ENCODE results near the gene KDM4B. TPM values are rescaled to one million over a fixed set of nuclear protein-coding genes. Genes with fewer than 3 reads are reported as not detected.
A peak's percentile ranks its signal among the peaks of the same experiment; 100 is the strongest.
"Not testable (repeated sequence)": the region's sequence is repeated elsewhere in the genome, so short reads cannot be mapped to it uniquely, and the experiment has no call there.

KDM4B gene
- polyA plus RNA-seq, 10 donors = 15.4 to 20.2 (median 18.5) TPM

- DNase-seq = no peak
Observed at GRCh38 chr19:5147074-5147977, 178.4 kb downstream of the KDM4B start.

GRCh38 chr19:5147978-5148793 is 179.3 kb downstream of the KDM4B start:
- peak in 1 of 3 donors; percentile 50 for DNase-seq

- no peak for DNase-seq
Observed at GRCh38 chr19:5148794-5149190, 179.9 kb downstream of the KDM4B start.

- no peak for DNase-seq
Observed at GRCh38 chr19:5149508-5149907, 180.6 kb downstream of the KDM4B start.

DNA sequence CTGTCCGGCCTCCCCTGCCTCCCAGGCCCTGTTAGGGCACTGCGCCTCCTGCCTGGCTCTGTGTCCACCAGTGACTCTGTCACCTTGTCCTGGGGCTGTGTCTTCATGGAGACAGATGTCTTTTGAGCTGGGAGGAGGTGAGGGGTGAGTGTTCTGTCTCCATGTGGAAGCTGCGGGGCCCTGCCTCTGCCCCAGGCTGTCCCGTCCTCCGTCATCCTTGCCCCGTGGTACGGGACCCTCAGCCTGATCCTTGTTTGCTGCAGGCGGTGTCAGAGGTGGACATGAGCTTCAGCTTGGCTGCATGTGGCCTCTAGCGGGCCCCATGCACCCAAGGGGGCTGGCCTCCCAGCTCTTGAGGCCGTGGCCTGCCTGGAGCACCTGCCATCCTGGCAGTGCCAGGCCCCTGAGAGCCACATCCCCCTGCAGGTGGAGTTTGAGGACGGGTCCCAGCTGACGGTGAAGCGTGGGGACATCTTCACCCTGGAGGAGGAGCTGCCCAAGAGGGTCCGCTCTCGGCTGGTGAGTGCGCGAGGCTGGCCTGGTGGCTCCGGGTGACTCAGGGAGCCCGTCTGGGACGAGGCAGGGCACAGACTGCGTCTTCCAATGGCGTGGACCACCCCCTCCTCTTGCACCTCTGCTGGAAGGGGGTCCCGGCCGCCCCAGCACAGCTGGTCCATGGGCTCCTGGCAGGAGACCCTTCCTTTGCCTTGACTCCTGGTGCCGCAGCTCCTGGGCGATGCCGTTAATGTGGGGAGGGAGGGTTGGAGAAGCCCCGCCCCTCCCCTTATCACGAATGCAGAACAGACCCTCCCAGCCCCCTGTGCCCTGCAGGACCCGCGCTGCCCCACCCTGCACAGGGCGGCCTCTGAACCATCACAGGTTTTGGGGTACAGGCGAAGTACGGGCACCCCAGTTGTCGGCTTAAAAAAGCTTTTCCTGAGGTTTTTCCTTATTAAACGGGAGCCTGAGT is 181.3 kb downstream of the KDM4B start:
- DNase-seq = no peak

GRCh38 chr19:5150902-5151741 is 182.2 kb downstream of the KDM4B start:
- DNase-seq = no peak

DNA sequence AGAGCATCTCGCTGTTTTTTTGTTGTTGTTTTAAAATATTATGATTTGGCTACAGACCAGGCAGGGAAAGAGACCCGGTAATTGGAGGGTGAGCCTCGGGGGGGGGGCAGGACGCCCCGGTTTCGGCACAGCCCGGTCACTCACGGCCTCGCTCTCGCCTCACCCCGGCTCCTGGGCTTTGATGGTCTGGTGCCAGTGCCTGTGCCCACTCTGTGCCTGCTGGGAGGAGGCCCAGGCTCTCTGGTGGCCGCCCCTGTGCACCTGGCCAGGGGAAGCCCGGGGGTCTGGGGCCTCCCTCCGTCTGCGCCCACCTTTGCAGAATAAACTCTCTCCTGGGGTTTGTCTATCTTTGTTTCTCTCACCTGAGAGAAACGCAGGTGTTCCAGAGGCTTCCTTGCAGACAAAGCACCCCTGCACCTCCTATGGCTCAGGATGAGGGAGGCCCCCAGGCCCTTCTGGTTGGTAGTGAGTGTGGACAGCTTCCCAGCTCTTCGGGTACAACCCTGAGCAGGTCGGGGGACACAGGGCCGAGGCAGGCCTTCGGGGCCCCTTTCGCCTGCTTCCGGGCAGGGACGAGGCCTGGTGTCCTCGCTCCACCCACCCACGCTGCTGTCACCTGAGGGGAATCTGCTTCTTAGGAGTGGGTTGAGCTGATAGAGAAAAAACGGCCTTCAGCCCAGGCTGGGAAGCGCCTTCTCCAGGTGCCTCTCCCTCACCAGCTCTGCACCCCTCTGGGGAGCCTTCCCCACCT is 183.3 kb downstream of the KDM4B start:
- no peak for DNase-seq

- no peak for DNase-seq
Observed at GRCh38 chr19:5152767-5153532, 184.0 kb downstream of the KDM4B start.

GRCh38 chr19:5153601-5154128 is 184.8 kb downstream of the KDM4B start:
- DNase-seq = no peak

DNA sequence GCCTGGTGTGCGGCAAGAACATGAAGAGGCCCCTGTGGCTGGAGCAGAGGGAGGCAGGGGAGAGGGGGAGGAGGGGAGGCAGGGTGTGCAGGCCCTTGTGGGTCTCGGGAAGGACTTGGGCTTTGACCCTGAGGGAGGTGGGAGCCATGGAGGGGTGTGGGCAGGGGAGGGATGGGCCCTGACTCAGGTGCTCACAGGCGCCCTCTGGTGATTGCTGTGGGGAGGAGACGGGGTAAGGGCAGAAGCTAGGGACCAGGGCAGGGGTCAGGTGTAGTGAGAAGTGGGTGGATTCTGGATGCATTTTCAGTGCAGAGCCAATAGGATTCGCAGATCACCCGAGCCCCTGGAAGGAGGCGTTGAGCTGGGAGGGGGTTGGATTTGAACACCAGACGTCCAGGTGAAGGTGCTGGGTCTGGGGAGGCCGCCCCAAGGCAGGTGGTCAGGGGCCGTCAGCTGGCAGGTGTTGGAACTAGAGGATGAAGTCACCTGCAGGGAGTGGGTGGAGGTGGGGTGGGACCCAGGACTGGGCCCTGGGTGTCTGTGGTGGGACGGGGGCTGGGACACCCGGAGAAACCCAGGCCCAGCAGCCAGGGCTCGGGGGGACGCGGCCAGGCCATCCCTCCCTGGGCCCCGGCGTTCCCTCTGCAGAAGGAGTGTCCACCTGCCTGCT is 185.4 kb downstream of the KDM4B start:
- DNase-seq = no peak

- no peak for DNase-seq
Observed at GRCh38 chr19:5154799-5155426, 186.0 kb downstream of the KDM4B start.

- peak; percentile 53 to 69 (median 60) for DNase-seq
Observed at GRCh38 chr19:5155586-5156210, 186.8 kb downstream of the KDM4B start.

GRCh38 chr19:5156231-5156986 is 187.5 kb downstream of the KDM4B start:
- peak in 2 of 3 donors; percentile 26 to 36 for DNase-seq

GRCh38 chr19:5157186-5157585 is 188.3 kb downstream of the KDM4B start:
- no peak for DNase-seq

DNA sequence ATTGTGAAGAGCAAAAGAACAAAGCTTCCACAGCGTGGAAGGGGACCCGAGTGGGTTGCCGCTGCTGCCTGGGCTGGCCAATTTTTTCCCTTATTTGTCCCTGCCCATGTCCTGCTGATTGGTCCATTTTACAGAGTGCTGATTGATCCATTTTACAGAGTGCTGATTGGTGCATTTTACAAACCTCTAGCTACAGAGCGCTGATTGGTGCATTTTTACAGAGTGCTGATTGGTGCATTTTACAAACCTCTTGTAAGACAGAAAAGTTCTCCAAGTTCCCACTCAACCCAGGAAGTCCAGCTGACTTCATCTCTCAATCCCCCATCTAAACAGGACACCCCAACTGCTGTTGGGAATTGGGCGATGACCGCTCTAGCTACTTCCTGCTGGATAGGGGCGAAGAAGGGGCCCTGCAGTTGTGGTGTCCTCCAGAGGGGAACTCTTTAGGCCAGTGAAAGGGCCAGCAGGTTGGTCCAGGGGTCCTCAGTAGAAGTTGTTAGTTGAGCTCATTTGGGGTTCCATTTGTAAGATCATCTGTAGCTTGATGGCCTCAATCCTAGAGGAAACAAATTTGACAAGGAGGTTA is 189.7 kb downstream of the KDM4B start:
- not testable (repeated sequence) for DNase-seq

Measured in muscle of back (tissue), 11 donors.